Upper lobe of left lung (tissue), 6 donors: ENCODE data around the gene NRXN3. TPM values are rescaled to one million over a fixed set of nuclear protein-coding genes. Genes with fewer than 3 reads are reported as not detected.

Experiments
- ATAC-seq, 2 donors: fragments of 200-7000 bp; cut with Tn5 transposase; one replicate each; pipeline ENCODE4 v1.9.1; 2022; ENCODE audit warnings: mild to moderate bottlenecking in 2 of 2, moderate library complexity in 2 of 2; ENCODE audit not compliant: low FRiP score in 2 of 2
- DNase-seq, 2 donors: peaks; one replicate each; pipeline ENCODE4 v3.0.0-alpha.2; 2019 to 2020
- H3K27ac ChIP-seq, 4 donors: fragments of 200-600 bp; sonication (generic); one replicate each; pipeline ENCODE4 v1.5.1; 2016 to 2019
- H3K27me3 ChIP-seq, 4 donors: fragments of 200-600 bp; sonication (generic); one replicate each; pipeline ENCODE4 v1.5.1; 2017 to 2019
- H3K36me3 ChIP-seq, 4 donors: fragments of 200-600 bp; sonication (generic); one replicate each; pipeline ENCODE4 v1.5.1; 2016 to 2019
- H3K4me1 ChIP-seq, 4 donors: fragments of 200-600 bp; sonication (generic); one replicate each; pipeline ENCODE4 v1.5.1; 2018 to 2019
- H3K4me3 ChIP-seq, 4 donors: fragments of 200-600 bp; sonication (generic); one replicate each; pipeline ENCODE4 v1.5.1; 2017 to 2019; ENCODE audit warnings: mild to moderate bottlenecking in 2 of 4, moderate library complexity in 1 of 4
- H3K9me3 ChIP-seq, 4 donors: fragments of 200-600 bp; sonication (generic); one replicate each; pipeline ENCODE4 v1.5.1; 2018 to 2019
- CTCF ChIP-seq, 6 experiments: fragments of 450-650 bp in 4 of 6; fragments of 200-600 bp in 2 of 6; sonication (generic) in 2 of 6; IDR thresholded peaks; one replicate each; pipeline ENCODE4 v1.5.1; 2016 to 2019; ENCODE audit warnings: antibody characterized with exemption in 6 of 6
- EP300 ChIP-seq, 4 donors: sonication (generic); formaldehyde crosslinking; IDR thresholded peaks; one replicate each; pipeline ENCODE4 v1.5.1; 2017; ENCODE audit warnings: antibody characterized with exemption in 4 of 4, control low read depth in 2 of 4
- POLR2A ChIP-seq, 4 donors: fragments of 450-650 bp; IDR thresholded peaks; one replicate each; pipeline ENCODE4 v1.5.1; 2016 to 2017; ENCODE audit warnings: antibody characterized with exemption in 4 of 4, mild to moderate bottlenecking in 2 of 4
- POLR2AphosphoS5 ChIP-seq, 2 donors: sonication (generic); formaldehyde crosslinking; IDR thresholded peaks; one replicate each; pipeline ENCODE4 v1.5.1; 2017; ENCODE audit warnings: antibody characterized with exemption in 2 of 2
- WGBS, 2 donors: methylation state at CpG; one replicate each; pipeline ENCODE4 v1.1.5; 2017 to 2018; 5-methylcytosine and 5-hydroxymethylcytosine counted together
- total RNA-seq, 6 donors: library from RNA; depleted of rRNA in 4 of 6; stranded (reverse); fragments of >200 nt in 4 of 6; gene quantifications; one replicate each; pipeline versions ENCODE4 v1.1.0 to v1.2.1, GENCODE V29; 2016 to 2021
- donor health status: DM: no; HTN: no; CAD: no; lungs with moderate emphysema.
- donor health status: DM: no; HTN: yes; CAD: no; lungs with severe emphysema.

Gene NRXN3
- total RNA-seq, 6 donors from 2014 or later, result 4.4 to 14.9 (median 7.2) TPM

- no peaks in the 10 kb centered on the region for H3K4me1 ChIP-seq
- no peak for TF ChIP-seq POLR2A (IDR thresholded peaks at IDR 0.05)
- no peak for TF ChIP-seq POLR2AphosphoS5 (IDR thresholded peaks at IDR 0.05)
- TF ChIP-seq CTCF (IDR thresholded peaks at IDR 0.05), result no peak
- TF ChIP-seq EP300 (IDR thresholded peaks at IDR 0.05), result no peak
- H3K36me3 ChIP-seq, result no peaks in the 10 kb centered on the region
- no peak overlapping the region for H3K27ac ChIP-seq
- H3K9me3 ChIP-seq, result no peaks in the 10 kb centered on the region
- no peak overlapping the region for H3K4me3 ChIP-seq
- no peaks in the 10 kb centered on the region for H3K27me3 ChIP-seq
- no peak for DNase-seq
- no peak for ATAC-seq
Observed at GRCh38 chr14:79157369-79157768, 987.2 kb downstream of the NRXN3 start.

GRCh38 chr14:79161571-79161970, 991.4 kb downstream of the NRXN3 start:
- H3K4me3 ChIP-seq, result no peak overlapping the region
- ATAC-seq (no peak), DNase-seq (no peak)
- TF ChIP-seq POLR2A (IDR thresholded peaks at IDR 0.05) (no peak), POLR2AphosphoS5 (IDR thresholded peaks at IDR 0.05) (no peak), CTCF (IDR thresholded peaks at IDR 0.05) (no peak)
- H3K9me3 ChIP-seq, result no peaks in the 10 kb centered on the region
- 30 to 40% methylated on average over 7 of the region's 7 CpGs for WGBS, 2 donors
- no peaks in the 10 kb centered on the region for H3K4me1 ChIP-seq
- no peak overlapping the region for H3K27ac ChIP-seq
- H3K27me3 ChIP-seq, result no peaks in the 10 kb centered on the region
- H3K36me3 ChIP-seq, result no peaks in the 10 kb centered on the region

GRCh38 chr14:79162833-79163232, 992.7 kb downstream of the NRXN3 start:
- Histone ChIP-seq H3K36me3 (no peaks in the 10 kb centered on the region), H3K4me1 (no peaks in the 10 kb centered on the region), H3K9me3 (no peaks in the 10 kb centered on the region), H3K27ac (no peak overlapping the region), H3K4me3 (no peak overlapping the region), H3K27me3 (no peaks in the 10 kb centered on the region)
- DNase-seq (no peak), ATAC-seq (no peak)
- TF ChIP-seq CTCF (IDR thresholded peaks at IDR 0.05) (no peak), POLR2AphosphoS5 (IDR thresholded peaks at IDR 0.05) (no peak), EP300 (IDR thresholded peaks at IDR 0.05) (no peak), POLR2A (IDR thresholded peaks at IDR 0.05) (no peak)

- no peak for DNase-seq
- no peak for ATAC-seq
- WGBS, 2 donors, result 61 to 78% methylated on average over 4 of the region's 4 CpGs
- H3K9me3 ChIP-seq, result no peaks in the 10 kb centered on the region
- no peak for TF ChIP-seq POLR2AphosphoS5 (IDR thresholded peaks at IDR 0.05)
- TF ChIP-seq POLR2A (IDR thresholded peaks at IDR 0.05), result no peak
- TF ChIP-seq CTCF (IDR thresholded peaks at IDR 0.05), result no peak
- no peak for TF ChIP-seq EP300 (IDR thresholded peaks at IDR 0.05)
- H3K36me3 ChIP-seq, result no peaks in the 10 kb centered on the region
- H3K4me3 ChIP-seq, result no peak overlapping the region
- no peaks in the 10 kb centered on the region for H3K4me1 ChIP-seq
- no peaks in the 10 kb centered on the region for H3K27me3 ChIP-seq
- no peak overlapping the region for H3K27ac ChIP-seq
Observed at GRCh38 chr14:79165471-79166090, 995.4 kb downstream of the NRXN3 start.

- WGBS, 2 donors, result 50 to 63% methylated on average over 2 of the region's 2 CpGs
- no peak for ATAC-seq
- Histone ChIP-seq H3K27ac (no peak overlapping the region), H3K9me3 (no peaks in the 10 kb centered on the region), H3K36me3 (no peaks in the 10 kb centered on the region), H3K27me3 (no peaks in the 10 kb centered on the region), H3K4me1 (no peaks in the 10 kb centered on the region), H3K4me3 (no peak overlapping the region)
- no peak for DNase-seq
- TF ChIP-seq EP300 (IDR thresholded peaks at IDR 0.05) (no peak), CTCF (IDR thresholded peaks at IDR 0.05) (no peak), POLR2AphosphoS5 (IDR thresholded peaks at IDR 0.05) (no peak), POLR2A (IDR thresholded peaks at IDR 0.05) (no peak)
Observed at GRCh38 chr14:79166171-79166570, 996.0 kb downstream of the NRXN3 start.
